GM21529 (cell line): ENCODE measurements around the gene CNNM2.
"Not testable (repeated sequence)": the region's sequence is repeated elsewhere in the genome, so short reads cannot be mapped to it uniquely, and the experiment has no call there.

ENCODE experiments used
- ATAC-seq: cut with Tn5 transposase; IDR thresholded peaks from one replicate; pipeline ENCODE4 v1.9.1; 2021; ENCODE audit not compliant: unreplicated experiment

The CNNM2 gene

DNA sequence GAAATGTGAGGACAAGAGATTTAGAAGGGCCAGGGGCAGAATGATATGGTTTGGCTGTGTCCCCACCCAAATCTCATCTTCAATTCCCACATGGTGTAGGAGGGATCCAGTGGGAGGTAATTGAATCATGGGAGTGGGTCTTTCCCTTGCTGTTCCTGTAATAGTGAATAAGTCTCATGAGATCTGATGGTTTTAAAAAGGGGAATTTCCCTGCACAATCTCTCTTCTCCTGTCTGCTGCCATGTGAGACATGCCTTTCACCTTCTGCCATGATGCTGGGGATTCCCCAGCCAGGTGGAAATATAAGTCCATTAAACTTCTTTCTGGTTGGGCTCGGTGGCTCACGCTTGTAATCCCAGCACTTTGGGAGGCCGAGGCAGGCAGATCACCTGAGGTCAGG lies 217.1 kb downstream of the CNNM2 start:
- not testable (repeated sequence) for ATAC-seq

- no peak for ATAC-seq
These were observed 221.7 kb downstream of the CNNM2 start for GRCh38 chr10:103139803-103140202.
